Measurements from ENCODE around the gene SLC9A5. TPM values are rescaled to one million over a fixed set of nuclear protein-coding genes. Genes with fewer than 3 reads are reported as not detected.

The SLC9A5 gene
- total RNA-seq: 0.65 and 3.0 TPM in 2 replicates

GRCh38 chr16:67248401-67249177, at the start of gene SLC9A5:
SLC9A5 (plus strand) TSS chr16:67248979; CDS start chr16:67249015, 36 bp downstream.

GRCh38 chr16:67199011-67199807, 49.6 kb upstream of the SLC9A5 start, which contains the start of gene ELMO3:
ELMO3 (plus strand) TSS chr16:67199131; CDS start chr16:67199327, 196 bp downstream.

GRCh38 chr16:67226804-67227566, 21.8 kb upstream of the SLC9A5 start, which contains the start of gene TMEM208:
TMEM208 (plus strand) TSS chr16:67227130; CDS start chr16:67227219, 89 bp downstream.

GRCh38 chr16:67247192-67248072, 1.3 kb upstream of the SLC9A5 start, which contains the start of gene FHOD1:
FHOD1 (minus strand) TSS chr16:67247481; CDS start chr16:67247410, 71 bp downstream.

GRCh38 chr16:67279296-67280089, 30.7 kb downstream of the SLC9A5 start, which contains the start of gene PLEKHG4:
PLEKHG4 (plus strand) TSS chr16:67279532; CDS start chr16:67280045, 513 bp downstream.

Other genes starting within 250 kb of the SLC9A5 start
- 39.8 and 48.2 TPM in 2 replicates for gene CBFB, start 219.8 kb upstream of the SLC9A5 start, total RNA-seq
- 11.9 and 16.8 TPM in 2 replicates for gene PHAF1, start 139.0 kb upstream of the SLC9A5 start, total RNA-seq
- gene B3GNT9, start 98.0 kb upstream of the SLC9A5 start, total RNA-seq: 31.9 and 75.3 TPM in 2 replicates
- gene TRADD, start 89.1 kb upstream of the SLC9A5 start, total RNA-seq: 26.1 and 32.8 TPM in 2 replicates
- gene FBXL8, start 89.0 kb upstream of the SLC9A5 start, total RNA-seq: 7.8 and 24.1 TPM in 2 replicates
- 0.13 and 3.5 TPM in 2 replicates for gene HSF4, start 84.2 kb upstream of the SLC9A5 start, total RNA-seq
- 25.3 and 35.7 TPM in 2 replicates for gene NOL3, start 78.4 kb upstream of the SLC9A5 start, total RNA-seq
- gene MATCAP1, start 65.0 kb upstream of the SLC9A5 start, total RNA-seq: 8.4 and 38.3 TPM in 2 replicates
- gene EXOC3L1, start 58.8 kb upstream of the SLC9A5 start, total RNA-seq: 0.39 and 0.96 TPM in 2 replicates
- gene E2F4, start 56.8 kb upstream of the SLC9A5 start, total RNA-seq: 75.3 and 80.8 TPM in 2 replicates
- gene ELMO3, start 49.8 kb upstream of the SLC9A5 start, total RNA-seq: 1.4 and 2.3 TPM in 2 replicates
- 32.1 and 38.2 TPM in 2 replicates for gene TMEM208, start 21.8 kb upstream of the SLC9A5 start, total RNA-seq
- 27.3 and 30.1 TPM in 2 replicates for gene FHOD1, start 1.5 kb upstream of the SLC9A5 start, total RNA-seq
- gene PLEKHG4, start 30.6 kb downstream of the SLC9A5 start, total RNA-seq: 14.4 and 23.2 TPM in 2 replicates
- 0.24 TPM in 1 of 2 replicates, not detected in the other for gene KCTD19, start 77.8 kb downstream of the SLC9A5 start, total RNA-seq
- 0.13 TPM in 1 of 2 replicates, not detected in the other for gene LRRC36, start 77.8 kb downstream of the SLC9A5 start, total RNA-seq
- gene TPPP3, start 144.5 kb downstream of the SLC9A5 start, total RNA-seq: 0.91 and 4.2 TPM in 2 replicates
- gene ZDHHC1, start 167.5 kb downstream of the SLC9A5 start, total RNA-seq: 3.5 and 9.7 TPM in 2 replicates
- 2.7 TPM in 1 of 2 replicates, not detected in the other for gene HSD11B2, start 182.1 kb downstream of the SLC9A5 start, total RNA-seq
- gene ATP6V0D1, start 232.2 kb downstream of the SLC9A5 start, total RNA-seq: 115 and 125 TPM in 2 replicates
- gene AGRP, start 234.6 kb downstream of the SLC9A5 start, total RNA-seq: not detected in 2 replicates

Data from epithelial cell of alveolus of lung (primary cell).